HG02981 (cell line): ENCODE measurements around the gene RAB9A.
"Not testable (repeated sequence)": the region's sequence is repeated elsewhere in the genome, so short reads cannot be mapped to it uniquely, and the experiment has no call there.

Source experiments
- ATAC-seq: cut with Tn5 transposase; IDR thresholded peaks from one replicate; pipeline ENCODE4 v1.9.1; 2021; ENCODE audit warnings: mild to moderate bottlenecking, moderate library complexity; ENCODE audit not compliant: unreplicated experiment

The RAB9A gene

DNA sequence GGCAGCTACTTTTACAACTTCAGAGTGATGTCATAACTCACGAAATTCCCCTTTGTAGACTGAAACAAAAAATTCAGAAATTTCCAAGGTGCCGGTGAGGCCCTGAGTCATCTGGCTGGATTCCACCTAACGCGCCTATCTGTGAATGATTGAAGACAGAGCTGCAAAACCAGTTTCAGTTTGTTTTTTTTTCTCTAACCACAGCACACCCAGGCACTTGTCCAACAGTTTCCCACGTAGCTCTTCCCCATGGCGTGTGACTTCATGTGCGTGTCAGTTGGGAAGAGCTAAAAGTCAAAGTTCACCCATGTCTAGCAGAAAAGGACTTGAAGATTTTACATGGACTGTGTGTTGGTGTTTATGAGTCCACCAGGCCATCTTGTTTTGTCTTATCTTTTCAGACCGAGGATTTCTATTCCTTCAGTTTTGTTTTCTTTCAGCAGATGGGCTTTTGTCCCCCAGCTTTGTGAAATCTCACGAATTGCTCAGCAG, 19.6 kb upstream of the RAB9A start:
- peak; percentile 69 for ATAC-seq

GRCh38 chrX:13669755-13670154, 19.2 kb upstream of the RAB9A start:
- not testable (repeated sequence) for ATAC-seq

- ATAC-seq, result no peak
These were observed 18.7 kb upstream of the RAB9A start for GRCh38 chrX:13670197-13670596.

GRCh38 chrX:13673016-13673415, 15.9 kb upstream of the RAB9A start:
- ATAC-seq, result no peak

GRCh38 chrX:13676885-13677284, 12.0 kb upstream of the RAB9A start:
- ATAC-seq, result no peak

DNA sequence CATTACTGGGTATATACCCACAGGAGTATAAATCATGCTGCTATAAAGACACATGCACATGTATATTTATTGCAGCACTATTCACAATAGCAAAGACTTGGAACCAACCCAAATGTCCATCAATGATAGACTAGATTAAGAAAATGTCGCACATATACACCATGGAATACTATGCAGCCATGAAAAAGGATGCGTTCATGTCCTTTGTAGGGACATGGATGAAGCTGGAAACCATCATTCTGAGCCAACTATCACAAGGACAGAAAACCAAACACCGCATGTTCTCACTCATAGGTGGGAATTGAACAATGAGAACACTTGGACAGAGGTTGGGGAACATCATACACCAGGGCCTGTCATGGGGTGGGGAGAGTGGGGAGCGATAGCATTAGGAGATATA, 9.2 kb upstream of the RAB9A start:
- ATAC-seq, result not testable (repeated sequence)

- no peak for ATAC-seq
These were observed 7.3 kb upstream of the RAB9A start for GRCh38 chrX:13681595-13681994.

GRCh38 chrX:13684361-13684760, 4.6 kb upstream of the RAB9A start:
- ATAC-seq, result no peak

- no peak for ATAC-seq
These were observed 3.7 kb upstream of the RAB9A start for GRCh38 chrX:13685126-13685763.

DNA sequence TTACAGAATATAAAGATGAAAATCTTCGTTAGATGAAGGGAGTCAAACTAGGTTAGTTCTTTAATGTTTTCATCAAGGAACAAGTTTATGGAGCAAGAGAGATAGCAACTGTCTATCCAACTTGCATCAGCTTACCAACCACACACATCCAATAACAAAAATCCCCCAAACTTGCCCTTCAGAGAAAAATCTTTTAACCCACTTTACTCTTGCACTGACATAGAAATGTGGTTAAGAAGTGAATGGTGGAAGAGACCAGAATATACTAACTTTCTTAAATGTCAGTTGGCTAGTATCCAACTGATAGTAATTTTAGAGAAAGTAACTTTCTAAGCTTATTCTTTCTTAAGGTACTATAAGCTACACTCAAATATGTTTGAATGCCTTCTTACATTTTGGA, 1.7 kb upstream of the RAB9A start:
- no peak for ATAC-seq

GRCh38 chrX:13688384-13688957, 457 bp upstream of the RAB9A start:
- ATAC-seq, result no peak

DNA sequence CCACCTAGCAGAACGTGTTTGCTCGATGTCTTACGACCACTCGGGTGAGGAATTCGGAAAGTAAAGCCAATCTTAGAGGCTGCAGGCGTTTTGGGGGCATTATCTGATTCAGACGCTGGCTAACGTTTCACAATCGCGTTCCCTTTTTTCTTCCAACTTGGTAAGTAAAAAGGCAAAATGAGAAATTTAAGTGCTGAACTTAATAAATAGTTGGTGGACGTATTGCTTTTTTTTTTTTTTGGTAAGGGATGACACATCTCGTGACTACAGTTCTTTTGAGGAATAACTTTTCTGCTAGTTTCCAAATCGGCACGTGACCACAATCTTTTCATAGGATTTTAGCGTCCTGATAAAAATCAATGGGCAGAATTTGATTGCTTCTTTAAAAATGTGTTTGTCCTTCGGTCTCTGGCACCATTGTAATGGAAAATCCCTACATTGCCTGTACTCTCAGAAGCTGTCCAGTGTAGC, 848 bp downstream of the RAB9A start:
- ATAC-seq, result no peak

- no peak for ATAC-seq
These were observed 1.9 kb downstream of the RAB9A start for GRCh38 chrX:13690836-13691235.

DNA sequence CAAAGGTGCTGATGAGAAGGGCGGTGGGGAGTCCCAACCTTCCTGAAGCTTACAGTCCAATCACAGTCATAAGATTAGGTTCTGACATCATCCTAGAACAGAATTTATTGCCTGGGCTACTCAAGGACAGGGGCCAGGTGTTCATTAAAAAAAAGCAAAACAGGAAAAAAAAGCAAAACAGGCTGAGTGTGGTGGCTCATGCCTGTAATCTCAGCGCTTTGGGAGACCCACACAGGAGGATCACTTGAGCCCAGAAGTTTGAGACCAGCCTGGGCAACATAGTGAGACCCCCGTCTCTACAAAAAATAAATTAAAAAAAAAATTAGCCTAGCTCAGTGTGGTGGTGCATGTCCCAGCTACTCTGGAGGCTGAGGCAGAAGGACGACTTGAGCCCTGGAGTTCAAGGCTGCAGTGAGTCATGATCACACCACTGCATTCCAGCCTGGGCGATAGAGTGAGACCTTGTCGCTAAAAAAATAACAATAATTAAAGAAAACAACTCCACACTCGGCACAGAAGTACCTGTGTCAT, 3.0 kb downstream of the RAB9A start:
- ATAC-seq, result no peak

DNA sequence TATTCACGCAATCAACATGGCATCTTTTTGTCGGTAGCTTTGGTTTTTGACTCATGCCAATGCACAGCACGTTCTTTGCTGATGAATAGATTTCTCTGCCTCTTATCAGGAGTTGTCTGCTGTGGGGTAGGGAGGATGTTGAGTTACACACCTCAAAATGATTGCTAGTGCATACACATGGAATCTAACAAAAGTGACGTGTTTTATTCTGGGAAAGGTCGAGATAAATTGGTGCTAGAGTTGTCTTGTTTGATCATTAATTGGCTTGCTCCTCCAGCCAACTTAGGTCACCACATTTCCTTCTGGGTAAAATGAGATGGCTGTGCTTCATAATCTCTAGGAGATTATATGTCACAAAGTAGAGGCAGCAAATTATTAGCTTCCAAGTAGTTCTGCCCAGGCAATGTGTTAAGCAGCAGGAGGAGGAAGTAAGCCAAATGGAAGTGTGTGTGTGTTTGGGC, 3.9 kb downstream of the RAB9A start:
- no peak for ATAC-seq

GRCh38 chrX:13693341-13693961, 4.5 kb downstream of the RAB9A start:
- no peak for ATAC-seq

- no peak for ATAC-seq
These were observed 5.4 kb downstream of the RAB9A start for GRCh38 chrX:13694359-13694758.

GRCh38 chrX:13694983-13695382, 6.1 kb downstream of the RAB9A start:
- ATAC-seq, result no peak

- no peak for ATAC-seq
These were observed 6.7 kb downstream of the RAB9A start for GRCh38 chrX:13695601-13696115.

- ATAC-seq, result peak; percentile 62
These were observed 8.5 kb downstream of the RAB9A start for GRCh38 chrX:13697455-13697854.

DNA sequence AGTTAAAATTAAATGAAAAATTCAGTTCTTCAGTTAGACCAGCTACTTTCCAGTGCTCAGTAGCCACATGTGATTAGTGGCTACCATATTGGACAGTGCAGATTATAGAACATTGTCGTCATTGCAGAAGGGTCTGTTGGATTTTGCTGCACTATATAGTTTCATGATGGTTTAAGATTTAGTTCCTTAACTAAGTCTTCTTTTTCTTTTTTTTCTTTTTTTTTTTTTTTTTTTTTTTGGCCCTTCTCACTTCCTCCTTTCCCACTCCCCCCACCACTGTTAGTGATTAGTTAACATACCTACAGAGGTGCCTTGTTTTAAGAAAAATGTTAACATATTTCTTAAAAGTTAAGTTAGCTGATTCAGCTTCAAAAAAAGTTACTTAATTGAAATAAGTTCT, 9.0 kb downstream of the RAB9A start:
- ATAC-seq, result no peak

- ATAC-seq, result no peak
These were observed 9.5 kb downstream of the RAB9A start for GRCh38 chrX:13698432-13698831.
